Activated CD4-positive, alpha-beta T cell treated with anti-CD3 and anti-CD28 coated beads, Interleukin-2, Interleukin-6, amounts not matched to agents 100 ng/mL and 50 ng/mL, durations not matched to agents 16 hours and 8 hours (primary cell): Measurements from ENCODE around the gene FIBP.

Source experiments
- DNase-seq: peaks from one replicate; pipeline ENCODE4 v3.0.0-alpha.2; 2020

The FIBP gene

DNA sequence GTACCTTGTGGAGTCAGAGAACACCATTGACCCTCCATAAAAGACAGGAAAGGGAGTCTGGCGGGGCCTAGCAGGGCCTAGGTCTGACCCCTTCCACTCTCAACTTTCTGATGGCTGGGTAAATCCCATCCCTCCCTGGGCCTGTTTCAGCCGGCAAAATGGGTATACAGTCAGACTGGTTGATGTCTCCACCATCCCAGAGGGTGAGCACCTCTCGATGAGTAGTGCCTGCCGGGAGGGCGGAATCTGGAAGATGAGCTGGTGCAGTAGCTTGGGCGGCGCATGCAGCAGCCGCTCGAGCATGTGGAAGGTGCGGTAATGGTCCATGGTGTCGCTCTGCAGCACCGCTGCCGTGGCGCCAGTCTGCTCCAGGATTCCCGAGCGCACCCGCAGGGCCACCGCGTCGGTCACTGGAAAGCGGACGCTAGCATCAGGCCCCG lies 528 bp downstream of the FIBP start:
- DNase-seq: no peak

- DNase-seq: no peak
These were observed 1.2 kb downstream of the FIBP start for GRCh38 chr11:65886826-65887722.

GRCh38 chr11:65885808-65886536 lies 2.3 kb downstream of the FIBP start:
- no peak for DNase-seq

- DNase-seq: no peak
These were observed 3.0 kb downstream of the FIBP start for GRCh38 chr11:65885231-65885630.

DNA sequence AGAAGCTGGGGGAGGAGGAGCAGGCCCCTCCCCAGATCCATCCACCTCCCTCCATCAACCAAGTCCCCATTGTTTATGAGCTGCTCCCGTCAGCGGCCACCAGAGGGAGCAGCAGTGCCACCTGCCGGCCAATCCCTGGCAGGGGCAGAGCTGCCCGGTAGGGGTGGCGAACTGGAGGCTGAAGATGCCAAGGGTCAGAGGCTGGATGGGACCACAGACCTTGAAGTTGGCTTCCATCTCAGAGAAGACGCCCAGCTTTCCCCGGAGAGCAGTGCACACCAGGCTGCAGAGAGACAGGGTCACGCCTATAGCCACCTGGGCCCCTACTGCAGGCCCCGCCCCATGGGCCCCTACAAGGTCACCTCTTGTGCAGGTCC lies 3.6 kb downstream of the FIBP start:
- peak; percentile 89 for DNase-seq

DNA sequence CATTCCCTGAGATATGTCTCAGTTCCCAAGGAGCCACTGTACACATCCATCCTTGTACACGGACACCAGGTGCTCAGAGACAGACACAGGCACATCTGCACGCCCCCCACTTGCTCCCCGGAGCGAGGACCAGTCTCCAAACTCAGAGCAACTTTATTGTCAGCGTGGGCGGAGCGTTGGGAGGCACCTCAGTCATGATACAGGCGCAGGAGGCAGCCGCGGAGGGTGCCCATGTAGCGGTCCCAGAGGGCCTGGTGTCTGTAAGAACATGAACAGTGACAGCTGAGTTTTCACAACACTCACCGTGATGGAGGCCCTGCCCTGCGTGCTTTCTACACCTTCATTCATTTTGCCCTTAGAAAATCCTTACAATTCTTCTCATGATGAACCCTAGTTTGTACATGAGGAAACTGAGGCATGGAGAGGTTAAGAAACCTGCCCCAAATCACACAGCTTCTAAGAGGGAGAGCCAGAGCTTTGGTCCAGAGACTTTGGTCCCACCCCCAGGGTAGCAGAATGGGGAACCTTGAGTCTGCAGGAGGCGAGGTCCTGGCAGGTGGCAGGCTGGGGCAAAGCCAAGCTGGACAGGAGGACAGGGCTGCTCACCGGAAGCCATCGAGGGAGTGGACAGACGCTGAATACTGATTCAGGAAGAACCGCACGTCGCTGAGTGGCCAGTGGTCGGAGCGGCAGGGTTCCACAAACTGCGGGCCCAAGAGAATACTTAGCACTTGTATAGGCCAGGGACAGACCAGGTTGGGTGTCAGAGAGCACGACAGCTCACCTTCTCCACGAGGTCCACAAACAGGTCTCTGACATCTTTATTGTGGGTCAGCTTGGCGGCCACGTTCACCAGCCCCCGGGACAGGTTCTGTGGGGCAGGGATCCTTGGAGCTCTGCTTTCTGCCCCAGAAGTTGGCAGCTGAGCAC lies 4.2 kb downstream of the FIBP start:
- DNase-seq: no peak

- no peak for DNase-seq
These were observed 5.1 kb downstream of the FIBP start for GRCh38 chr11:65883058-65883761.

DNA sequence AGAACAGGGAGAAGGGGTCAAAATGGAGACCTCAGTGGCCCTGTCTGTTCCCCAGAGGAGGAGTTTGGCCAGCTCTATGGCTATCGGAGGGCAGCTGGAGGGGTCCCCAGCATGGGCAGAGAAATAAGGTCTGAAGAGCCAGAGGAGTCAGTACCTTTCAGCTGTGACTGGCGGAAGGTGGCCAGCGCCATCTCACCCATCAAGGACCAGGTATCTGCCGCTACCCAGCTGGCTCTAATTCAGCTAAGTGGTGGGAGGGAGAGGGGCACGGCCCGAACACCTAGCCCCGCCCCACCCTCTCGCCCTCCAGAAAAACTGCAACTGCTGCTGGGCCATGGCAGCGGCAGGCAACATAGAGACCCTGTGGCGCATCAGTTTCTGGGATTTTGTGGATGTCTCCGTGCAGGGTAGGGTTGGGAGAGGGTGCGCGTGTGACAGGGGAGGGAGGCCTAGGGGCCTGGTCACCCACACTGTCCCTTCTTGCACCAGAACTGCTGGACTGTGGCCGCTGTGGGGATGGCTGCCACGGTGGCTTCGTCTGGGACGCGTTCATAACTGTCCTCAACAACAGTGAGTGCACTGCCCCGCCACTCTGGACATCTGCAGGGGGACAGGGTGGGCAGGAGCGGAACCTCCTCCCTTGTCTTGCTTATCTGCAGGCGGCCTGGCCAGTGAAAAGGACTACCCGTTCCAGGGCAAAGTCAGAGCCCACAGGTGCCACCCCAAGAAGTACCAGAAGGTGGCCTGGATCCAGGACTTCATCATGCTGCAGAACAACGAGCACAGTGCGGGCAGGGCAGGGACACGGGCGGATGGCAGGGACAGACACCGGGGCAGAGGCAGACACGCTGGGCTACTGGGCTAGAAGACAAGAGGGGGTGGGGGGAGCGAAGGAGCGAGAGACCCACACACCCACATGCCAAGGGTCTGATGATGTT lies 5.9 kb downstream of the FIBP start:
- DNase-seq: no peak

GRCh38 chr11:65880844-65881421 lies 7.3 kb downstream of the FIBP start:
- no peak for DNase-seq

GRCh38 chr11:65880027-65880426 lies 8.2 kb downstream of the FIBP start:
- DNase-seq: no peak

GRCh38 chr11:65879617-65880016 lies 8.7 kb downstream of the FIBP start, which contains the start of gene CTSW:
TSS of gene CTSW (plus strand) at chr11:65879837. CDS start at chr11:65879855, 18 bp downstream.
- no peak for DNase-seq

- DNase-seq: peak; percentile 98
These were observed 14.7 kb downstream of the FIBP start for GRCh38 chr11:65873318-65874156.

DNA sequence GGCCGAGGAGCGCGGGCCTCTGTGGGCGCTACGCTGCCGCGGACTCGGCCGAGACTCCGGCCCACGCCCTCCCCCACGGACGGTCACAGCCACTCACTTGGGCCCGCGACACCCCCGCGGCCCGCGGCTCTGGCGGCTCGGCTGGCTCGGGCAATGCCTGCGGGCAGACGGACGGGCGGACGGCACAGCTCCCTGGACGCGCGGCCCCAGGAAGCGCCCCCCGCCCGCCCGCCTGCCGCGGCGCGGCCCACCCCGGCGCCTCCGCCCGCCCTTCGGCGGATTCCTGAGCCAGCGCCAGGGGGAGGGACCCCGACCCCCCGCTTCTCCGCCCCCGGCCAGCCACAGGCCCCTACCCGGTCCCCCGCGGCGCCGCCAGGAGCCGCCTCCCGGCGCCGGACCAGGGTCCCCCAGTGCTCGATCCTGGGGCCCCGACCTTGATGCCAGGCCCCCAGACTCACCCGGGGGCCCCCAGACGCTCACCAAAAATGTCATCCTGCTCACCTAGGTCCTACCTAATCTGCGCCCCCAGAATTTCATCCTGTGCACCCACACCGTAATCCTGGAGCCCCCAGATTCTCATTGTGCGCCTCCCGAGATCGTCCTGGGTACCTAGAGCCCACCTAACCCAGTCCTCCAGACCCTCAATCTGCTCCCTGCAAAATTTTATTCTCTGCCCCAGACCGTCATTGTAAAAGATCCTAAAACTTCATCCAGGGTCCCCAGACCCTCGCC lies 15.5 kb downstream of the FIBP start, which contains the start of gene EFEMP2:
Gene EFEMP2 (minus strand): TSS at position 215 of the 732 bp plus-strand sequence. CDS start 446 bp downstream, outside the sequence.
- DNase-seq: no peak

- DNase-seq: no peak
These were observed 16.3 kb downstream of the FIBP start for GRCh38 chr11:65871811-65872548.

DNA sequence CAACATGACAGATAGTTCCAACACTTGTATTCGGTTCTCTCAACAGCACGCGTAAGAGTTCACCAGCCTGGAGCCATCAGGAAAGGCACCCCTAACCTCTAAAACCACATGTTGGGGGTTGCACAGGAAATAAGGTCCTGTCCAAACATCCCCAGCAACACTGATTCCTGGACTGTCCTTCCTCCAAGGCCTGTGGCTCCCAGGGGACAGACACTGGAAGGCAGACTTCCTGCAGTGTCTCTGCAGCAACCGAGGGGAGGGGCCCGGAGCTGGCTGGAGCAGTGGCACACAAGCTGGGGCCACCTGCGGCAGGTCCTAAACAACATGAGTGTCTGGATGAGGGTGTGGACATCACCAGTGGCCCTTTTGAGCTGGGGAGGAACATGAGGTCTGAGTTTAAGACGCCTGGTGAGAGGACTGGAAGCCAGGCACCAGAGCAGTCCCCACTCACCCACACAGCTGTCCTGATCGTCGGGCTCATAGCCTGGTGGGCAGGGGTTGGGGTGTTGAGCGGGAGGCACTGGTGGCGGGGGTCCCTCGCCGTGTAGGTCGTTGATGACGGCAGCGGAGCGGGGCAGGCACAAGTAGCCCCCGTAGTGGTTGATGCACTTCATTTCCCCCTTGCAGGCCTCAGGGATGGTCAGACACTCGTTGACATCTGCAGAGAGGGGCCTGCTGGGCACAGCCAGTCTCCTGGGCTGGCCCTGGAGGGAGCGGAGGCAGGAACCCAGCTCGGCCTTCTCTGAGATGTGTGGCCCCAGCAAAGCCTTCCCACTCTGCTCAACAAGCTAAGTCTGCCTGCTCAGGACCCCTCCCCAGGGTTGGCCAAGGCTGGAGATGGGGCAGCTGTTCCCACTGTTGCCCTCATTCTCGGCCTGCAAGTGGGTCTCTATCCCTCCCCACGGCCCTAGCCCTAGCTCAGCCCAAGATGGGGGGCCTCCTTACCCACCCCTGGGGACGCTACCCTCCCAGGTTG lies 17.3 kb downstream of the FIBP start:
- no peak for DNase-seq

- no peak for DNase-seq
These were observed 18.0 kb downstream of the FIBP start for GRCh38 chr11:65870307-65870658.
